PC-3 (cell line): ENCODE results near the gene C3orf70. TPM values are rescaled to one million over a fixed set of nuclear protein-coding genes. Genes with fewer than 3 reads are reported as not detected.

Source experiments
- ATAC-seq: fragments of 200-7000 bp; cut with Tn5 transposase; 2 replicates; pipeline ENCODE4 v1.9.1; 2020; ENCODE audit warnings: mild to moderate bottlenecking, moderate library complexity
- BruUV-seq: library from RNA; stranded (reverse); fragments of 400-500 nt; replicated peaks from 2 replicates; lab custom pipeline; 2021; lab: Mats Ljungman, UMichigan
- CTCF ChIA-PET: fragments of 300-600 bp; sonication (Branson Sonifier 250); formaldehyde crosslinking; loops from one replicate; lab custom pipeline; 2022; ENCODE audit warnings: antibody characterized with exemption; lab: Charles Lee
- POLR2A ChIA-PET: fragments of 300-600 bp; sonication (Branson Sonifier 250); formaldehyde crosslinking; loops from one replicate; lab custom pipeline; 2022; ENCODE audit warnings: antibody characterized with exemption; ENCODE audit not compliant: unreplicated experiment; lab: Charles Lee
- DNase-seq: peaks from one replicate; pipeline ENCODE4 v3.0.0-alpha.2; 2015
- H2AFZ ChIP-seq: fragments of 300-600 bp; sonication (generic); 2 replicates; pipeline ENCODE4 v1.6.0; 2016; ENCODE audit warnings: antibody characterized with exemption, low read length
- H3F3A ChIP-seq: fragments of 300-600 bp; sonication (generic); one replicate; pipeline ENCODE4 v1.6.0; 2017; ENCODE audit warnings: antibody characterized with exemption, low read length, control low read depth, mild to moderate bottlenecking; ENCODE audit not compliant: unreplicated experiment
- H3K27ac ChIP-seq: fragments of 300-600 bp; sonication (generic); 2 replicates; pipeline ENCODE4 v1.5.1; 2016; ENCODE audit warnings: mild to moderate bottlenecking, low read length
- H3K27me3 ChIP-seq: fragments of 300-600 bp; sonication (generic); 2 replicates; pipeline ENCODE4 v1.6.1; 2016; ENCODE audit warnings: low read length, mixed read lengths
- H3K36me3 ChIP-seq: fragments of 300-600 bp; sonication (generic); 2 replicates; pipeline ENCODE4 v1.6.1; 2016; ENCODE audit warnings: low read depth, mixed run types, low read length, mixed read lengths
- H3K4me1 ChIP-seq: fragments of 300-600 bp; sonication (generic); 2 replicates; pipeline ENCODE4 v1.5.1; 2016; ENCODE audit warnings: low read length; ENCODE audit not compliant: insufficient read depth
- H3K4me2 ChIP-seq: fragments of 300-600 bp; sonication (generic); 2 replicates; pipeline ENCODE4 v1.6.0; 2016; ENCODE audit warnings: low read length
- H3K4me3 ChIP-seq: fragments of 300-600 bp; sonication (generic); 2 replicates; pipeline ENCODE4 v1.5.1; 2016; ENCODE audit warnings: mild to moderate bottlenecking, low read length, mixed read lengths
- H3K79me2 ChIP-seq: fragments of 300-600 bp; sonication (generic); 2 replicates; pipeline ENCODE4 v1.6.1; 2017; ENCODE audit warnings: low read length, mixed read lengths
- H3K9ac ChIP-seq: fragments of 300-600 bp; sonication (generic); 2 replicates; pipeline ENCODE4 v1.6.0; 2016; ENCODE audit warnings: mild to moderate bottlenecking, low read length
- H3K9me2 ChIP-seq: fragments of 300-600 bp; sonication (generic); replicated peaks from 2 replicates; pipeline ENCODE4 v1.6.1; 2016; ENCODE audit warnings: mixed run types, low read length, mixed read lengths
- H3K9me3 ChIP-seq: fragments of 300-600 bp; sonication (generic); 2 replicates; pipeline ENCODE4 v1.6.1; 2016; ENCODE audit warnings: low read length, mixed read lengths
- H4K20me1 ChIP-seq: fragments of 300-600 bp; sonication (generic); 2 replicates; pipeline ENCODE4 v1.6.1; 2016; ENCODE audit warnings: low read length, mixed read lengths
- EZH2 ChIP-seq: fragments of 300-600 bp; sonication (generic); IDR thresholded peaks from one replicate; pipeline ENCODE4 v1.6.1; 2017; ENCODE audit warnings: antibody characterized with exemption, mild to moderate bottlenecking, low read length; ENCODE audit not compliant: unreplicated experiment
- EZH2phosphoT487 ChIP-seq: fragments of 300-600 bp; sonication (generic); IDR thresholded peaks from 2 replicates; pipeline ENCODE4 v1.6.1; 2018; ENCODE audit warnings: mild to moderate bottlenecking, antibody characterized with exemption, low read length, borderline replicate concordance
- intact Hi-C: fragments of 100-400 bp; cut with micrococcal nuclease; formaldehyde crosslinking; loops from 2 replicates; pipeline ENCODE4 v1.9.0; 2023
- total RNA-seq: library from RNA; depleted of rRNA; stranded (reverse); fragments of >200 nt; gene quantifications from 2 replicates; pipeline ENCODE4 v1.2.3, GENCODE V29; 2014; rRNA removed
- TF ChIP-seq, protein P1 (sequence below): fragments of 300-600 bp; sonication (generic); conservative IDR thresholded peaks from 2 replicates; pipeline ENCODE4 v1.5.1; 2017; ENCODE audit warnings: antibody characterized with exemption, low read depth, mild to moderate bottlenecking, low read length

C3orf70 gene
- total RNA-seq, 1 experiment from 2014 or later = not detected

DNA sequence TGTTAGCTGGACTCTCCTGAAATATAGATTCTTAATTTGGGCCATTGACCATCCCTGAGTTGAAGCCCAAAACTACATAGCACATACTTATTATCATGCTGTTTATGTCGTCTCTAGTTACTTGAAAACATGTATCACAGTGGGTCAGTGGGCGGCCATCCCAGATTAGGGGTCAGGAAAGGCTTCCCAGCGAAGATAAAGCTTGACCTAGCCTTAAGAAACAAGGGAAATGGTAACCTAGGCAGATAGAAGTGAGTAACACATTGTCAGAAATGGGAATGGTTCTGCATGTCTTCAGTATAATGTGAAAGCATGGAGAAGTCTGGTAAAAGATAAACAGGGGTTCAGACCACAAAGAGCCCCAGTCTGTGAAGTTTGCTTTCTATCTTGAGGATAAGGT is 124.7 kb downstream of the C3orf70 start:
- POLR2A ChIA-PET = no interaction called here
- intact Hi-C loops = no loop called here
- Histone ChIP-seq H3K9me2 (no peaks in the 10 kb centered on the region), H3K4me3 (no peak overlapping the region), H3K9me3 (no peaks in the 10 kb centered on the region), H4K20me1 (no peaks in the 10 kb centered on the region), H3K27me3 (no peaks in the 10 kb centered on the region), H2AFZ (no peak overlapping the region), H3K27ac (no peak overlapping the region), H3K36me3 (no peaks in the 10 kb centered on the region), H3F3A (no peaks in the 10 kb centered on the region), H3K9ac (no peak overlapping the region), H3K79me2 (no peaks in the 10 kb centered on the region), H3K4me2 (no peak overlapping the region), H3K4me1 (no peaks in the 10 kb centered on the region)
- DNase-seq (no peak), ATAC-seq (no peak)
- TF ChIP-seq EZH2phosphoT487 (no peak), EZH2 (no peak)
- TF ChIP-seq, protein P1, sequence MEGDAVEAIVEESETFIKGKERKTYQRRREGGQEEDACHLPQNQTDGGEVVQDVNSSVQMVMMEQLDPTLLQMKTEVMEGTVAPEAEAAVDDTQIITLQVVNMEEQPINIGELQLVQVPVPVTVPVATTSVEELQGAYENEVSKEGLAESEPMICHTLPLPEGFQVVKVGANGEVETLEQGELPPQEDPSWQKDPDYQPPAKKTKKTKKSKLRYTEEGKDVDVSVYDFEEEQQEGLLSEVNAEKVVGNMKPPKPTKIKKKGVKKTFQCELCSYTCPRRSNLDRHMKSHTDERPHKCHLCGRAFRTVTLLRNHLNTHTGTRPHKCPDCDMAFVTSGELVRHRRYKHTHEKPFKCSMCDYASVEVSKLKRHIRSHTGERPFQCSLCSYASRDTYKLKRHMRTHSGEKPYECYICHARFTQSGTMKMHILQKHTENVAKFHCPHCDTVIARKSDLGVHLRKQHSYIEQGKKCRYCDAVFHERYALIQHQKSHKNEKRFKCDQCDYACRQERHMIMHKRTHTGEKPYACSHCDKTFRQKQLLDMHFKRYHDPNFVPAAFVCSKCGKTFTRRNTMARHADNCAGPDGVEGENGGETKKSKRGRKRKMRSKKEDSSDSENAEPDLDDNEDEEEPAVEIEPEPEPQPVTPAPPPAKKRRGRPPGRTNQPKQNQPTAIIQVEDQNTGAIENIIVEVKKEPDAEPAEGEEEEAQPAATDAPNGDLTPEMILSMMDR = no peak
- CTCF ChIA-PET = no interaction called here
- BruUV-seq = no TSS peak

Other genes with a start within 250 kb of the C3orf70 start
- 6.6 and 7.1 TPM in 2 replicates for gene EHHADH, start 101.0 kb upstream of the C3orf70 start, total RNA-seq
- 24.0 and 24.4 TPM in 2 replicates for gene MAP3K13, start 210.1 kb upstream of the C3orf70 start, total RNA-seq